Cortex of kidney (tissue), 1 donor: ENCODE results near the gene EGFLAM.

Experiments used
- DNase-seq: peaks from one replicate; lab custom pipeline; 2025; lab: John Stamatoyannopoulos, UW

The EGFLAM gene

GRCh38 chr5:38265546-38266179 lies 7.3 kb downstream of the EGFLAM start:
- no peak for DNase-seq

DNA sequence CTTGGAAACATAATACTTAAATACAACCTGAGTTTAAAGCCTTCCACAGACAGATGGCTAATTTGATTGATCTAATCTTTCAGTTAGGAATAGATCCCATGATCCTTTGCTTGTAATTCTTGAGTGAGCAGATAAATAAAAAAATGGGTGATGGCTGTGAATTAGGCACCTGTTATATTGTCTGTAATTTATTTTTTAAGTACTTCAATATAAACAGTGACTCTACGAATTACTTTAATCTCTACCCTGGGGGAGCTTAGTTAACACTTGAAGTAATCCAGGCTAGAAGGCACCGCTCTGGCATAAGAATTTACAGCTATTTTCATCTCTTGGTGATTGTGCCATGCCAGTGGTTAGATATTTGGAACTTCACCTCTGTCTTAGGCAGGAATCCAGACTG lies 9.0 kb downstream of the EGFLAM start:
- DNase-seq = no peak

GRCh38 chr5:38273626-38274025 lies 15.3 kb downstream of the EGFLAM start:
- no peak for DNase-seq

DNA sequence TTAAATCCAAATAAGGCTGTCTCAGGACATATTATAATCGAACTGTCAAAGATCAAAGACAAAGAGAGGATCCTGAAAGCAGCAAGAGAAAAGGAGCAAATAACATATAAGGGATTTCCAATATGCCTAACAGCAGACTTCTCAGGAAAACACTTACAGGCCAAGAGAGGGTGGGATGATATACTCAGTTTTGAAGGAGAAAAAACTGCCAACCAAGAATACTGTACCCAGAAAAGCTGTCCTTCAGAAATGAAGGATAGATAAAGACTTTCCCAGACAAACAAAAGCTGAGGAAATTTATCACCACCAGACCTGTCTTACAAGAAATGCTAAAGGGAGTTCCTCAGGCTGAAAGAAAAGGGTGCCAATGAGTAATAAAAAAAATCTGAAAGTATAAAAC lies 16.0 kb downstream of the EGFLAM start:
- DNase-seq = no peak

- no peak for DNase-seq
These were observed 26.0 kb downstream of the EGFLAM start for GRCh38 chr5:38284384-38284783.

GRCh38 chr5:38285226-38285625 lies 26.9 kb downstream of the EGFLAM start:
- no peak for DNase-seq

- DNase-seq = no peak
These were observed 27.6 kb downstream of the EGFLAM start for GRCh38 chr5:38286002-38286401.

GRCh38 chr5:38287124-38287523 lies 28.8 kb downstream of the EGFLAM start:
- no peak for DNase-seq

DNA sequence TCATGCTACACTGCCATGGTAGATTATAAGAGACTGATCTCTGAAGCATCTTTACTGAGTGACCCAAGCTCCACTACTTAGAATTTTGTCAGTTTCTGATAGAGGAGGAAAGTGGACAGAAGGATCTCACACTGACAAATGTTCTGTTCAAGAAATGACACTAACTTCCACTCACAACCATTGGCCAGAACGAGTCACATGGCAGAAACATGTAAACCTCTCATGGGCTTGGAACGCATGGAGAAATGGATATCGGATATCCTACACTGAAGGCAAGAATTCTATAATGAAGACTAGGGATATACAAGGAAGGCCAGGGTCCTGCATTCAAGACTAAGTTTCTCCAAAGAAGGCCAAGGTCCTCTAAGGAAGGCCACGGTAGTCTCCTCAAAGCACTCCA lies 31.1 kb downstream of the EGFLAM start:
- no peak for DNase-seq

DNA sequence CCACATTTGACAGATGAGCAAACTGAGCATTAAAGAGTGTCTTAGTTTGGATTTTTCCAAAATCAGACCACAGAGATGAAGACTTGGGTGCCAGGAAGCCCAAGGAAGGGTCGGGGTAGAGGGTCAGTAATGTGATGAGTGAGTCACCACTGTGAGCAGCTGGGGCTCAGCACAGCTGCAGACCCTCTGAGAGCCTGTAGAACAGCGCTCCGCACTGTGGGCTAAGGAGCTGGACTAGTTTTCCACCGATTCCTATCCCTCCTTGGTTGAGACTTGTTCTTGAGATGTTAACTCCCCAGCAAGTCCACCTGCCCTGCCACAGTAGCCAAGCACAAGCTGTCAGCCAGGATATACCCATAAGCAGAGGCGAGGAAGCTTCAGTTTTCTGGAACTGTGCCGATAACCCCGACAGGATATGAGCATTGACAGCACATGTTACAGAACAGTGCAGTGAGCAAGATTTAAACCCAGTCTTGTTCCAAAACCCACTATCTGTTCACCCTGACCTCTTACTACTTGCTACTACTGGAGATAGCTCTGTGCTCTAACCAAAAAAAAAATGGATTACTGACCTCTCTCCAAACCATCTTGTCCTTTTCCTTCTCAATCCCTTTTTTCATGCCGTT lies 31.8 kb downstream of the EGFLAM start:
- no peak for DNase-seq

GRCh38 chr5:38291355-38291754 lies 33.0 kb downstream of the EGFLAM start:
- no peak for DNase-seq

GRCh38 chr5:38292228-38292627 lies 33.9 kb downstream of the EGFLAM start:
- DNase-seq = no peak

GRCh38 chr5:38295751-38296150 lies 37.4 kb downstream of the EGFLAM start:
- DNase-seq = no peak

DNA sequence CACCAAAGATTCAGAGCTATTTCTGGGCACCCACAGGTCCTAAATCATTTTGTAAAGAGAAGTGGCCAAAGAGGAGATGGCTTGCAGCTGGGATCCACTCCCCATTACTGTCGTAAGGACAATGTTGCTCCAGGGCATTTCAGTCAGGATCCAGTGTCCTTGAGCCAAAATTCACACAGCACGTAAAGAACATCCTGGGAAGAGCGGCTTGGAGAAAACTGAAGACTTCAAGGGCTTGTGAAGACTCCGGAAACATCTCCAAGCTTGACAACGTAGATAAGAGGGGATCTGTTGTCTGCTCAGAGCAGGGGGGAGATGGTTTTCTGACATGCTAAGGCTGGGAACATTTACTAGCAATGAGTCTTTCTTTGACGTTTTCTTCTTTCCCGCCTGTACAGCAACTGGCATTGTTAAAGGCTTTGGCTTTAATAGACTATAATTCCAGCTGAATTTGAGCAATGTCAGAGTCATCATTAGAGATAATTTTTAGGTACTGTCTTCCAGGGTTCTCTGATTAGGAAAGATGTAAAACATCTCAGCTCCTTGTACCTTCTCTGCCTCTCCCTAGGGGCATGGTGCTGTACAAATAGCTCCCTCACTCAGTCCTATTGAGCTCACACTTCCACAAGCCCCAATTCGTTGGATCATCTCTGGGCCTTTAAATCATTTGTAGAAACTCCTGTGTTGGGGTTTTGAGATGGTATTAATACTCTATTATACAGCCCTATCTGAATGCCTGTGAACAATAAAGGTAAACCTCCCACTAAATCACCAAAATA lies 39.7 kb downstream of the EGFLAM start:
- DNase-seq = no peak

DNA sequence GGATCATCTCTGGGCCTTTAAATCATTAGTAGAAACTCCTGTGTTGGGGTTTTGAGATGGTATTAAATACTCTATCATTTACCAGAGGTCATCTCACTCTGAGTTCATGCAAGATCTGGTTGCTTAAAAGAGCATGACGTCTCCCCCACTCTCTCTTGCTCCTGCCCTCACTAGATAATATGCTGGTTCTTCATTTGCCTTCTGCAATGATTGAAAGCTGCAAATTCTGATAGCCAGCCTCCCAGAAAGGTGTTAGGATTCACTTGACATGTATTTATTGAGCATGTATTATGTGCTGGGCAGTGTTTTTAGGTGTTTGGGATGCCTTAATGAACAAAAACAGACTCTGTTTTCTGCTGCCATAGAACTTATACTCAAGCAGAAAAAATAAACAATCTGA lies 41.2 kb downstream of the EGFLAM start:
- DNase-seq = no peak

DNA sequence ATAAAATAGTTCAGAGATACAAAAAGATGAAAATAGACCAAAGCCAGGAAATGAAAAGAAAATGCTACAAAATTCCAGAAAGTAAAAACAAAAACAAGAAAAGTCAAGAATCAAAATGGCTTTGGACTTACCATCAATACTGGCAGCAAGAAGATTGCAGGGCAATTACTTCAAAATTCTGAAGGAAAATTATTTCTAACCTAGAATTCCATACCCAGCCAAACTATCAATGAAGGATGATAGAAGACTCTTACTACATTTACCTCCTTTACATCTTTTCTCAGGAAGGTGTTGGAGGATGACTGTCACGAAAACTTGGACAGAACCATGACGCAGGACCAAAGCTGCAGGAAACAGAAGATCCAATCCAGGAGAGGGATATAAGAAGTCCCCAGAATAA lies 46.8 kb downstream of the EGFLAM start:
- no peak for DNase-seq

DNA sequence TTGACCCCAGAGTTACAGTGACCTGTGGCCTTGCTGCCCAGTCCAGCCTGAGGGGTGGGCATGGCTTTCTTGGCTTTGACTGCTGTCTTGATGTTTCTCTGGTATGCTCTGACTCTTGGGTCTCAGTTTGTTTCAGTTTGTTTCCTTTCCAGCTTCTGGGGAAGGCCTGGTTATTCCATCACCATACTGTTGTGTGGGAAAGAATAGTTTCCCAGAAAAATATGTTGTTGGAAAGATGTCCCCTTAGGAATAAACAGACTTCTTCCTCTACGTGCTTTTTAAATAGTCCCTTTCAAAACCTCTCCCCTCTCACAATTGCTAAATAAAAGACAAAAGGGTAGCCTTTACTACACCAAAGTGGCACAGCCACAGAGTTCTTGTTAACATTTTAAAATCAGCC lies 49.5 kb downstream of the EGFLAM start:
- no peak for DNase-seq

- no peak for DNase-seq
These were observed 58.3 kb downstream of the EGFLAM start for GRCh38 chr5:38316544-38317224.

- DNase-seq = no peak
These were observed 59.5 kb downstream of the EGFLAM start for GRCh38 chr5:38317868-38318267.

GRCh38 chr5:38319491-38319890 lies 61.1 kb downstream of the EGFLAM start:
- no peak for DNase-seq

DNA sequence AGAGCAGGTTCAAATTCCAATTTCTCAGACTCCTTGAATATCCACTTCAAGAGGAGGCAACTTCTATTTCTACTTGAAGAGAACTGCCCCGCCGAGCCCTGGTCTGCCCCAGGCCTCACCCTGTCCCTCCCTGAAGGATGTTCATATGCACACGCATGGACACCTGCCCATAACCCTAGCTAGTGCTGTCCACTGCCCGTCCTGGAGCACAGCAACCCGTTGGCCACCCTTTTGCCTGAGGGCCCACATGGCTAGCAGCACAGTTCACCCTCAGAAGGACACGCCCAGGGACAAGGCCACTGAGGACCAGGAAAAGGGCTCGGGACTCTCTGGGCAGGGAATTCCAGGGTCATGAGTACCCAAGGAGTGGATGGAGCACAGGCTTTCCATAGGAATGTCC lies 63.6 kb downstream of the EGFLAM start:
- DNase-seq = no peak

- no peak for DNase-seq
These were observed 65.4 kb downstream of the EGFLAM start for GRCh38 chr5:38323645-38324295.
